ENCODE results near the gene SPDYE8. TPM values are rescaled to one million over a fixed set of nuclear protein-coding genes. Genes with fewer than 3 reads are reported as not detected.
"Not testable (repeated sequence)": the region's sequence is repeated elsewhere in the genome, so short reads cannot be mapped to it uniquely, and the experiment has no call there.

SPDYE8 gene, protein sequence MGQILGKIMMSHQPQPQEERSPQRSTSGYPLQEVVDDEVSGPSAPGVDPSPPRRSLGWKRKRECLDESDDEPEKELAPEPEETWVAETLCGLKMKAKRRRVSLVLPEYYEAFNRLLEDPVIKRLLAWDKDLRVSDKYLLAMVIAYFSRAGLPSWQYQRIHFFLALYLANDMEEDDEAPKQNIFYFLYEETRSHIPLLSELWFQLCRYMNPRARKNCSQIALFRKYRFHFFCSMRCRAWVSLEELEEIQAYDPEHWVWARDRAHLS
- 0.27 TPM for polyA plus RNA-seq
- long read RNA-seq, donor 1: 0 reads
- long read RNA-seq, donor 2: 0 reads
- long read RNA-seq, donor 3: 0 reads
- long read RNA-seq, donor 4: 0 reads
- long read RNA-seq, donor 5: 0 reads
- long read RNA-seq, donor 6: 0 reads
- long read RNA-seq, donor 7: 0 reads
- long read RNA-seq, donor 8: 0 reads
- long read RNA-seq, donor 9: 0 reads
- long read RNA-seq, donor 10: 0 reads
- long read RNA-seq, donor 11: 0 reads

DNA sequence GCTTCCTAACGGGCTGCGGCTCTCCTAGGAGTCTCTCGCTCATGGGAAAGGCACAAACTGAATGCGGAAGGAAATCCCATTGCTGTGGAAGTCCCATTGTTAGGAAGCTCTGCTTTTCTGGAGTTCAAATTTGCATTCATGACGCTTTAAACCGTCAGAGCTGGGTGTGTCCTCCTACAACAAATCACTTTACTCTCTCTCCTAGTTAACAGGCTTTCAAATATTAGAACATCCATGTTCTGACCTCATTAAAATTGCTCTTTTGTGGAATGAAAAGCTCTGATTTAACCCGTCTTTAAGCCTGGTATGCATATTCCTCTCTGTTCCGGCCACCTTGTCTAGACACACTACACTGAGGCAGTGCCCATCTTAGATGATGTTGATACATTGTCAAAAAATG lies at the start of gene SPDYE8:
SPDYE8 (minus strand) TSS at position 101 of the 400 bp plus-strand sequence. CDS start 1,800 bp downstream, outside the sequence.
- H3K9me3 ChIP-seq (ENCODE audit: control insufficient read depth, low read depth, low read length); H3K4me3 ChIP-seq (ENCODE audit: low read length); H3K4me1 ChIP-seq (ENCODE audit: control insufficient read depth, insufficient read depth, low read length); H3K27me3 ChIP-seq (ENCODE audit: control insufficient read depth, insufficient read depth, low read length); H3K36me3 ChIP-seq (ENCODE audit: control insufficient read depth, insufficient read depth, low read length); H3K27ac ChIP-seq (ENCODE audit: low read length); DNase-seq: not testable (repeated sequence)
- no CpG with 5 or more reads among the region's 8 CpGs for WGBS (ENCODE audit: insufficient coverage, low lambda C conversion rate)

DNA sequence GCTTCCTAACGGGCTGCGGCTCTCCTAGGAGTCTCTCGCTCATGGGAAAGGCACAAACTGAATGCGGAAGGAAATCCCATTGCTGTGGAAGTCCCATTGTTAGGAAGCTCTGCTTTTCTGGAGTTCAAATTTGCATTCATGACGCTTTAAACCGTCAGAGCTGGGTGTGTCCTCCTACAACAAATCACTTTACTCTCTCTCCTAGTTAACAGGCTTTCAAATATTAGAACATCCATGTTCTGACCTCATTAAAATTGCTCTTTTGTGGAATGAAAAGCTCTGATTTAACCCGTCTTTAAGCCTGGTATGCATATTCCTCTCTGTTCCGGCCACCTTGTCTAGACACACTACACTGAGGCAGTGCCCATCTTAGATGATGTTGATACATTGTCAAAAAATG lies 28.2 kb upstream of the SPDYE8 start, which contains the start of gene SPDYE11:
SPDYE11 (minus strand) TSS at position 101 of the 400 bp plus-strand sequence. CDS start 1,800 bp downstream, outside the sequence.
- not testable (repeated sequence) for H3K9me3 ChIP-seq (ENCODE audit: control insufficient read depth, low read depth, low read length); H3K4me3 ChIP-seq (ENCODE audit: low read length); DNase-seq; H3K27me3 ChIP-seq (ENCODE audit: control insufficient read depth, insufficient read depth, low read length); H3K4me1 ChIP-seq (ENCODE audit: control insufficient read depth, insufficient read depth, low read length); H3K27ac ChIP-seq (ENCODE audit: low read length); H3K36me3 ChIP-seq (ENCODE audit: control insufficient read depth, insufficient read depth, low read length)
- WGBS (ENCODE audit: insufficient coverage, low lambda C conversion rate): no CpG with 5 or more reads among the region's 8 CpGs

DNA sequence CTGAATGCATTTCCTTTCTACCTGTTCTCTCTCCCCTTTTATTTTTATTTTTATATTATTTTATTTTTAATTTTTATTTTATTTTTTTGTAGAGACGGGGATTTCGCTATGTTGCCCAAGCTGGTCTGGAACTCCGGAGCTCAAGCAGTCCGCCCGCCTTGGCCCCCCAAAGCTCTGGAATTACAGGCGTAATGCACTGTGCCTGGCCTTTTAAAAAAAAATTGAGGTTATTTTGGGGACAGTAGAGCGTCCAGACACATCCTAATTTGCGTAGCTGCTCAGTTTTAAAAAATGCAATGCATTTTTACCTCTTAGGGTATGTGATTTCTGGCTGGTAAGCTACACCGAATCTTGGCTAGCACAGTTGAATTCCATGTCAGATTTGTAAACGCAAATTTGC lies 23.1 kb downstream of the SPDYE8 start:
- H3K4me1 ChIP-seq (ENCODE audit: control insufficient read depth, insufficient read depth, low read length); H3K27ac ChIP-seq (ENCODE audit: low read length); H3K36me3 ChIP-seq (ENCODE audit: control insufficient read depth, insufficient read depth, low read length); H3K27me3 ChIP-seq (ENCODE audit: control insufficient read depth, insufficient read depth, low read length); H3K9me3 ChIP-seq (ENCODE audit: control insufficient read depth, low read depth, low read length); DNase-seq: not testable (repeated sequence)
- WGBS (ENCODE audit: insufficient coverage, low lambda C conversion rate): no CpG with 5 or more reads among the region's 10 CpGs
- H3K4me3 ChIP-seq (ENCODE audit: low read length): peak overlapping the region; percentile 33

DNA sequence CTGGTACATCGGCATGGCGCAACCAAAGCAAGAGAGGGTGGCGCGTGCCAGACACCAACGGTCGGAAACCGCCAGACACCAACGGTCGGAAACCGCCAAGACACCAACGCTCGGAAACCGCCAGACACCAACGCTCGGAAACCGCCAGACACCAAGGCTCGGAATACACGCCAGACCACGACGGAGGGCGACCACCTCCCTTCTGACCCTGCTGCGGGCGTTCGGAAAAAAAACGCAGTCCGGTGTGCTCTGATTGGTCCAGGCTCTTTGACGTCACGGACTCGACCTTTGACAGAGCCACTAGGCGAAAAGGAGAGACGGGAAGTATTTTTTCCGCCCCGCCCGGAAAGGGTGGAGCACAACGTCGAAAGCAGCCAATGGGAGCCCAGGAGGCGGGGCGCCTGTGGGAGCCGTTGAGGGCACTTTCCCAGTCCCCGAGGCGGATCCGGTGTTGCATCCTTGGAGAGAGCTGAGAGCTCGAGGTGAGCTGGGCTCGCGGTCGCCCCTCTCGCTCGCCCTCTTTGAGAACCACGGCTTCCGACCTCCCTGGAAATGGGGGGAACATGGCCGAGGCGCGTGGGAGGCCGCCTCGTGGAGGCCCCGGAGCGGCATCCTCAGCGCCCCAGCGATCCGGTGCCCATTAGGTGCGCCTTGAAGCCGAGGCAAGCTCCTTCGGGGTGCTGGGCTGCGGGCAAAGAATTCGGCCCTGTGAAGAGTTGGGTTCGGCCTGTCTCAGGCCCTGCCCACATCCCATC lies 23.7 kb downstream of the SPDYE8 start:
- not testable (repeated sequence) for H3K36me3 ChIP-seq (ENCODE audit: control insufficient read depth, insufficient read depth, low read length); H3K9me3 ChIP-seq (ENCODE audit: control insufficient read depth, low read depth, low read length); H3K4me1 ChIP-seq (ENCODE audit: control insufficient read depth, insufficient read depth, low read length); H3K27me3 ChIP-seq (ENCODE audit: control insufficient read depth, insufficient read depth, low read length)
- Histone ChIP-seq H3K27ac (ENCODE audit: low read length) (peak overlapping the region; percentile 62), H3K4me3 (ENCODE audit: low read length) (peak overlapping the region; percentile 50)
- WGBS (ENCODE audit: insufficient coverage, low lambda C conversion rate): no CpG with 5 or more reads among the region's 66 CpGs
- peak; percentile 83 to 91 for DNase-seq

DNA sequence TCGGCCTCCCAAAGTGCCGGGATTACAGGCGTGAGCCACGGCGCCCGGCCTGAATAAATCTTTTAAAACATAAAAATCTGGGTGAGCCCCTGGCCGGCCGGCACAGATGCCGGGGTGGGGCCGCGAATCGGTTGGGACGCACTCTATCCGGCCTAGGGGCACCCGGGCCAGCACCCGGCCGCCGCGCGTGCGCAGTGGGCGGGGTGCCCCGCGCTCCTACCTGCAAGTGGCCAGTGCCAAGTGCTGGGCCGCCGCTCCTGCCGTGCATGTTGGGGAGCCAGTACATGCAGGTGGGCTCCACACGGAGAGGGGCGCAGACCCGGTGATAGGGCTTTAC lies 24.2 kb downstream of the SPDYE8 start:
- H3K36me3 ChIP-seq (ENCODE audit: control insufficient read depth, insufficient read depth, low read length): not testable (repeated sequence)
- WGBS (ENCODE audit: insufficient coverage, low lambda C conversion rate): no CpG with 5 or more reads among the region's 30 CpGs

DNA sequence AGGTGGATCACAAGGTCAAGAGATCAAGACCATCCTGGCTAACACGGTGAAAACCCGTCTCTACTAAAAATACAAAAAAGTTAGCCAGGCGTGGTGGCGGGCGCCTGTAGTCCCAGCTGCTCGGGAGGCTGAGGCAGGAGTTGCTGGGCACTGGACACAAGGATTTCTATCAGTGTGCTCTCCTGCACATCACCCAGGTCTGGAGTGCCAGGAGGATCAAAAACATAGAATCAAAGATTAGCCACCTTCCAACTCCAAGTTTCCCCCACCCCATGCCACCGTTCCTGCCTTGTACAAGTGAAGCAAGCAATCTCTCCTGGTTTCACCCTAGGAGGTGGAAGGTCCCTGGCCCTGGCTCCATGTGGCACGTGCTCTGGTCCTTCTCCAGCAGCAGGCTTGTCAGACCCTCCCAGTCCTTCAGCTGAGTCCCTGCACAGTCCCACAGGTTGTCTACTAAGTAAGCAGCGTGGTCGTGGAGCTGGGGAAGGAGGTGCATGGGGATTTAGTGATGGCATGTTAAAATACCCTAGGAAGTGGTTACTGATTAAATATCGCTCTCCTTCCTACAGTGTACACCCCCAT lies 31.6 kb downstream of the SPDYE8 start:
- H3K27me3 ChIP-seq (ENCODE audit: control insufficient read depth, insufficient read depth, low read length); H3K27ac ChIP-seq (ENCODE audit: low read length); H3K4me1 ChIP-seq (ENCODE audit: control insufficient read depth, insufficient read depth, low read length); H3K4me3 ChIP-seq (ENCODE audit: low read length); H3K36me3 ChIP-seq (ENCODE audit: control insufficient read depth, insufficient read depth, low read length); DNase-seq; H3K9me3 ChIP-seq (ENCODE audit: control insufficient read depth, low read depth, low read length): not testable (repeated sequence)
- no CpG with 5 or more reads among the region's 11 CpGs for WGBS (ENCODE audit: insufficient coverage, low lambda C conversion rate)

More for the DNA sequence above, 24.2 kb downstream of the SPDYE8 start:
- not testable (repeated sequence) for H3K4me1 ChIP-seq (ENCODE audit: control insufficient read depth, insufficient read depth, low read length); DNase-seq; H3K9me3 ChIP-seq (ENCODE audit: control insufficient read depth, low read depth, low read length); H3K27me3 ChIP-seq (ENCODE audit: control insufficient read depth, insufficient read depth, low read length)
- Histone ChIP-seq H3K27ac (ENCODE audit: low read length) (peak overlapping the region; percentile 62), H3K4me3 (ENCODE audit: low read length) (peak overlapping the region; percentile 50)

DNA sequence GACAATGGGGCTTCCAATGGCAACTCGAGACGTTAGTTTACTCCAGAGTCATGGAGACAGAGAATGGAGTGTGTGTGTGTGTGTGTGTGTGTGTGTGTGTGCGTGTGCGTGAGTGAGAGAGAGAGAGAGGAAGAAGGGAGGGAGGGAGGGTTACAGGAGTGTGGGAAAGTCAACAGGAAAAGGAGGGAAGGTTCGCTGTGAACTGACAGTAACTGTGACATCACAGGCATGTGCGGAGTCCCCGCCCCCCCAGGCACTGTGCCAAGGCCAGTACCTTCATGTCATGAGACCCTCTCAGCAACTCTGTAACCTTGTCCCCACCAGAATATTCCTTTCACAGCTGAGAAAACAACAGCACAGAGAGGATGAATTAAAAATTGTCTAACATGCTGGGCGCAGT lies 32.1 kb downstream of the SPDYE8 start:
- not testable (repeated sequence) for H3K36me3 ChIP-seq (ENCODE audit: control insufficient read depth, insufficient read depth, low read length); H3K4me3 ChIP-seq (ENCODE audit: low read length); H3K4me1 ChIP-seq (ENCODE audit: control insufficient read depth, insufficient read depth, low read length); H3K9me3 ChIP-seq (ENCODE audit: control insufficient read depth, low read depth, low read length); DNase-seq; H3K27ac ChIP-seq (ENCODE audit: low read length); H3K27me3 ChIP-seq (ENCODE audit: control insufficient read depth, insufficient read depth, low read length)
- WGBS (ENCODE audit: insufficient coverage, low lambda C conversion rate): no CpG with 5 or more reads among the region's 8 CpGs

DNA sequence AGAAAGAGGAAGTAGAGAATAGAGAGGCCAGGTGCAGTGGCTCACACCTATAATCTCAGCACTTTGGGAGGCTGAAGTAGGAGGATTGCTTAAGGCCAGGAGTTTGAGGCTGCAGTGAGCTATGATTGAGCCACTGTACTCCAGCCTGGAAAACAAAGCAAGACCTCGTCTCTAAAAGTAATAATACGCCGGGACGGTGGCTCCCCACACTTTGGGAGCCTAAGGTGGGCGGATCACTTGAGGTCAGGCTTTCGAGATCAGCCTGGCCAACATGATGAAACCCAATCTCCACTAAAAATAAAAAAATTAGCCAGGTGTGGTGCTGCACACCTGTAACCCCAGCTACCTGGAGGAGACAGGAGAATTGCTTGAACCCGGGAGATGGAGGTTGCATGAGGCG lies 34.1 kb downstream of the SPDYE8 start:
- H3K4me1 ChIP-seq (ENCODE audit: control insufficient read depth, insufficient read depth, low read length); H3K27ac ChIP-seq (ENCODE audit: low read length); H3K9me3 ChIP-seq (ENCODE audit: control insufficient read depth, low read depth, low read length); H3K27me3 ChIP-seq (ENCODE audit: control insufficient read depth, insufficient read depth, low read length); H3K36me3 ChIP-seq (ENCODE audit: control insufficient read depth, insufficient read depth, low read length); H3K4me3 ChIP-seq (ENCODE audit: low read length); DNase-seq: not testable (repeated sequence)
- WGBS (ENCODE audit: insufficient coverage, low lambda C conversion rate): no CpG with 5 or more reads among the region's 8 CpGs

DNA sequence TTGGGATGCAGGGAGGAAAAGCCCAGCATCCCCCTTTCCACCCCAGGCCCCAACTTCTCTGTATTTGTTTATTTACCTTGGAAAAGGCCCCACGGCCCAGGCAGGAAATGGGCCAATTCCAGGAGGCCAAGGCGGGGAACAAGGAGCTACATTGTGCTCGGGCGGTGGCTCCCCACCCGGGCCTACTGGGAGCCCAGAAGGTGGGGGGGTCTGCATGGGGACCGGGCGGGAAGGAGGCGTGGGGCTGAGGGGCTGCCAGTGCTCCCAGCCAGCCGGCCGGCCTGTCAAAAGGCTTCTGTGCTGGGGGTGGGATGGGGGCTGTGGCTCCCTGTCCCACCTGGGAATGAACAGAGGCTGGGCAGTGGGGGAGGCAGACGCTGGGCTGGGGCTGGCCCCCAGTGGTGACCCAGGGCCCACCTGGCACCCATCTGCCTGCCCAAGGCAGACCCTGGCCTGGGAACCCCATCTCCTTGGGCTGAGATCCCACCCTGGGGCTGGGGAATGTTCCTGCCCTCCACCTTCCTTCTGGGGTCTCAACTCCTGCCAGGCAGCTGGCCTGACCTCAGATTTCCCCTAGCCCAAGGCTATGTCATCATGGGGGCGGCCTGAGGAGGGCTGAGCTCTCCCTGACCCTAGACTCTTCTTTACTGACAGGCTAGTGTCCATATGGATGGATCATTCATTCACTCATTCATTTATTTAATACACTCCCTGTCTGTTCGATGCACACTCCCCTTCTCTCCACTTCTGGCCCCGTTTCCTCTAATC lies 39.2 kb downstream of the SPDYE8 start:
- not testable (repeated sequence) for H3K9me3 ChIP-seq (ENCODE audit: control insufficient read depth, low read depth, low read length); DNase-seq; H3K27me3 ChIP-seq (ENCODE audit: control insufficient read depth, insufficient read depth, low read length); H3K36me3 ChIP-seq (ENCODE audit: control insufficient read depth, insufficient read depth, low read length); H3K4me1 ChIP-seq (ENCODE audit: control insufficient read depth, insufficient read depth, low read length); H3K27ac ChIP-seq (ENCODE audit: low read length); H3K4me3 ChIP-seq (ENCODE audit: low read length)
- WGBS (ENCODE audit: insufficient coverage, low lambda C conversion rate): no CpG with 5 or more reads among the region's 14 CpGs

DNA sequence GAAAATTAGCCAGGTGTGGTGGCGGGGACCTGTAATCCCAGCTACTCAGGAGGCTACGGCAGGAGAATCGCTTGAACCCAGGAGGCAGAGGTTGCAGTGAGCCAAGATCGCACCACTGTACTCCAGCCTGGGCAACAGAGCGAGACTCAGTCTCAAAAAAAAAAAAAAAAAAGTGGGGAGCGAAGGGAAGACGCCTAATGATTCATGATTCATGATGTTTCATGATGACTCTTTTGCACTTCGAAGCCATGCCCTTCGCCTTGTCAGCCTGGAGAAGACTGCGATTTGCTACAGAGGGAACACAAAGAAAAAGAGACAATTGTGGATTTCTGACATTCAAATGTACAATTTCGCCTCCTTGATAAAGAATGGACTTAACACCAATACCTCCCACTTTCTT lies 47.5 kb downstream of the SPDYE8 start:
- H3K27me3 ChIP-seq (ENCODE audit: control insufficient read depth, insufficient read depth, low read length); H3K27ac ChIP-seq (ENCODE audit: low read length); DNase-seq; H3K4me3 ChIP-seq (ENCODE audit: low read length); H3K9me3 ChIP-seq (ENCODE audit: control insufficient read depth, low read depth, low read length); H3K36me3 ChIP-seq (ENCODE audit: control insufficient read depth, insufficient read depth, low read length); H3K4me1 ChIP-seq (ENCODE audit: control insufficient read depth, insufficient read depth, low read length): not testable (repeated sequence)
- WGBS (ENCODE audit: insufficient coverage, low lambda C conversion rate): no CpG with 5 or more reads among the region's 11 CpGs

All from large intestine (tissue), 12 donors.